A549 (cell line): ENCODE measurements around the gene ERMAP.

Experiments
- CHD2 ChIP-seq: fragments of 150-350 bp; IDR thresholded peaks from 2 replicates; pipeline ENCODE4 v1.6.1; 2014; ENCODE audit warnings: low read length; ENCODE audit not compliant: partially characterized antibody
- CTCF ChIP-seq: fragments of >200 bp; sonication (Bioruptor Twin); formaldehyde crosslinking; IDR thresholded peaks from 3 replicates; pipeline ENCODE4 v1.5.1; 2016
- EP300 ChIP-seq, 2 experiments: fragments of >200 bp; sonication (Bioruptor Twin); formaldehyde crosslinking; IDR thresholded peaks; 2 replicates in 1 of 2; 3 replicates in 1 of 2; pipeline ENCODE4 v1.6.1; 2016 to 2017
- FOXS1 ChIP-seq: fragments of 250-450 bp; sonication (Bioruptor Pico); IDR thresholded peaks from 2 replicates; pipeline ENCODE4 v1.5.0; 2020; ENCODE audit warnings: mild to moderate bottlenecking, moderate library complexity
- HEYL ChIP-seq: fragments of 250-450 bp; sonication (Bioruptor Pico); IDR thresholded peaks from 2 replicates; pipeline ENCODE4 v1.8.0; 2021; ENCODE audit warnings: mild to moderate bottlenecking, moderate library complexity
- MAX ChIP-seq: IDR thresholded peaks from 2 replicates; pipeline ENCODE4 v1.6.1; 2012
- PBX3 ChIP-seq: IDR thresholded peaks from 2 replicates; pipeline ENCODE4 v1.6.1; 2012
- PHF8 ChIP-seq: fragments of 200-600 bp; sonication (generic); IDR thresholded peaks from 2 replicates; pipeline ENCODE4 v1.6.1; 2016; ENCODE audit warnings: low read depth, mild to moderate bottlenecking, antibody characterized with exemption, moderate library complexity, borderline replicate concordance
- POLR2A ChIP-seq: IDR thresholded peaks from 2 replicates; pipeline ENCODE4 v1.6.1; 2012; ENCODE audit warnings: mild to moderate bottlenecking, low read length
- RAD21 ChIP-seq, 2 experiments: fragments of >200 bp in 1 of 2; sonication (Bioruptor Twin) in 1 of 2; formaldehyde crosslinking in 1 of 2; IDR thresholded peaks in 1 of 2; conservative IDR thresholded peaks in 1 of 2; 2 replicates in 1 of 2; 3 replicates in 1 of 2; pipeline ENCODE4 v1.6.1; 2012 to 2018; ENCODE audit warnings: inconsistent platforms in 1 of 2
- RCOR1 ChIP-seq: fragments of 150-350 bp; IDR thresholded peaks from 2 replicates; pipeline ENCODE4 v1.6.1; 2014; ENCODE audit warnings: antibody characterized with exemption, low read length, low read depth
- REST ChIP-seq: fragments of 200-600 bp; sonication (generic); IDR thresholded peaks from 2 replicates; pipeline ENCODE4 v1.6.1; 2016; ENCODE audit warnings: antibody characterized with exemption, mild to moderate bottlenecking, moderate library complexity

GRCh38 chr1:42780176-42780575, 36.7 kb upstream of the ERMAP start:
- TF ChIP-seq POLR2A: no peak
- no peak for TF ChIP-seq RAD21 (conservative IDR thresholded peaks at IDR 0.05 in 1 of 2, IDR thresholded peaks at IDR 0.05 in 1 of 2)
- TF ChIP-seq CTCF: no peak
- no peak for TF ChIP-seq HEYL (CRISPR knock-in tag)
- no peak for TF ChIP-seq REST
- no peak for TF ChIP-seq PHF8
- TF ChIP-seq FOXS1: no peak
- TF ChIP-seq MAX: no peak
- TF ChIP-seq PBX3: no peak
- no peak for TF ChIP-seq CHD2
- no peak for TF ChIP-seq EP300 (IDR thresholded peaks at IDR 0.05)
- no peak for TF ChIP-seq RCOR1
